HG02852 (cell line): ENCODE results near the gene ATG7.

Source experiments
- ATAC-seq: cut with Tn5 transposase; IDR thresholded peaks from one replicate; pipeline ENCODE4 v1.9.1; 2021; ENCODE audit warnings: mild to moderate bottlenecking, moderate library complexity; ENCODE audit not compliant: unreplicated experiment

Gene ATG7

GRCh38 chr3:11545186-11545851 is 273.1 kb downstream of the ATG7 start:
- ATAC-seq, result no peak

DNA sequence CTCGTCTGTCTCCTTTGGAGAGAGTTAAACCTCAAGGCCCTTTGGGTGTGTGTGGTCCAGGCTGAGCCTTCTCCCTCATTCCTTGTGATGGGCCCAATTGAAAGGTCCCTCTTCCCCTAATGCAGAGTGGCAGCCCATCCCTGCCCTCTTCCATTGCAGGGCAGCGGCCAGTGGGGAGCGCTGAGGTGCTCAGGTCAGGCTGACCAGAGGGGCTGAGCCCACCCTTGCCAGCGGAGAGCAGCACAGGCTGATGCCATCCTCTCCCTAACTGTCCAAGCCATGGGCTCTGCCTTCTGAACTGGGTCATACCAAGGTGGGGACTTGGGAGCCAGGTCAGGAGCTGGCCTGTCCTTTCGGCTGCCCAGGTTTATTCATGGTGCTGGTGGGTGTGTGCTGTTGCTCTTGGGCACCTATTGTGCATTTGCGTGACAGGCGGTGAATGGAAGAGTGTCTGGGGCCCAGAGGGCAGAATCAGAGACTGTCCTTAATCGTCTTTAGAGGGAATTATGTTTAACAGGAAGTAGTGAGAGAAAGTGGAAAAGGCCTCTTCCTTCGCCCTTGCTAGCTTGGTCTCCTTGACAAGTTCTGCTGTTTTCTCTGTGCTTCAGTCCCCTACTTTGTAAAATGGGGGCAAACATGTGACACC is 274.6 kb downstream of the ATG7 start:
- ATAC-seq, result no peak

DNA sequence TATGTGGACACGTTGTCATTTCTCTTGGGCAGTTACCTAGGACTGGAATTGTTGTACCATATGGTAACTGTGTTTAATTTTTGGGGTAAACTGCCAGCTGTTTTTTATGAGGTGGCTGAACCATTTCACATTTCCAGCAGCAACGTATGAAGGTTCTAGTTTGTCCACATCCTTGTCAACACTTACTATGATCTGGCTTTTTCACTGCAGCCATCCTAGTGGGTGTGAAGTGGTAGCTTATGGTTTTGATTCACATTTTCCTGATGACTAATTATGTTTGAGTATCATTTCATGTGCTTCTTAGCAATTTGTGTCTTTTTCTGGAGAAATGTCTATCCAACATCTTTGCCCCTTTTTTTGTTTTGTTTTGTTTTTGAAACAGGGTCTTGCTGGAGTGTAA is 275.3 kb downstream of the ATG7 start:
- no peak for ATAC-seq

DNA sequence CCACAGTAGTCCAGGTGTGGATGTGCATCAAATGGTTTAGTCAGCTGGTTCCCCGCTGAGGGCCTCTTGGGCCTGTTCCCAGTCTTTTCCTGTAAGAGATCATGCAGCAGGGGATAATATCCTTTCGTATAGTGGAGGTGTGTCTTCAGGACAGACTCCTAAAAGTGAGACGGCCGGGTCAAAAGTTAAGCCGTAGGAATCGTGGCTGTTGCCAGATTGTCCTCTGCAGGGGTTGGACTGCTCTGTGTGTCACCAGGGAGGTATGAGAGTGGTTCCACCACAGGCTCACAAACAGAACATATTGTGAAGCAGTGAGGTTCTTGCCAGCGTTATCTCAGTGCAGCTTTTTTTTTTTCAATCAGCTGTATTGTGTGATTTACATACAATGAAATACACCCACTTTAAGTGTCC is 276.5 kb downstream of the ATG7 start:
- ATAC-seq, result no peak

DNA sequence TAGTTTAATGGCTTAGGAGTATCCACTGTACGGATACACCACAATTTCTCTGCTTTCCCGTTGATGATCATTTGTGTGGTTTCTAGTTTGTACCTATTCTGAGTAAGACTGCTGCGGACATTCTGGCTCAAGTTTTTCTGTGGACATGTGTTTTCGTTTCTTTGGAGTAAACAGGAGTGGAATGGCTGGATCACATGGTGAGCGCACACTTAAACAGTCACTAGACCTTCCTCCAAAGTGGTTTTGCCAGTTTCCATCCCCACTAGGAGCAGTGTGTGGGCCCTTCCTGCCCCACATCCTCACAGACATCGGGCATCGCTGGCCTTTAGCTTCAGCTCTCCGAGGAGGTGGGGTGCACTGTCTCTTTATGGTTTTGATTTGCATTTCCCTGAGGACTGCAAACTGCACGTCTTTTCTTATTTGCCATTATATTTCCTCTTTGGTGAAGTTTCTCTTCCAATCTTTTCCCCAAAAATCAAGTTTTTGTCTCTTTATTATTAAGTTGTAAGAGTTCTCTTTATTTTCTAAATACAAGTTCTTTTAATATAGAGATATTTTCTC is 277.5 kb downstream of the ATG7 start:
- no peak for ATAC-seq

GRCh38 chr3:11551036-11551435 is 278.8 kb downstream of the ATG7 start:
- ATAC-seq, result no peak

DNA sequence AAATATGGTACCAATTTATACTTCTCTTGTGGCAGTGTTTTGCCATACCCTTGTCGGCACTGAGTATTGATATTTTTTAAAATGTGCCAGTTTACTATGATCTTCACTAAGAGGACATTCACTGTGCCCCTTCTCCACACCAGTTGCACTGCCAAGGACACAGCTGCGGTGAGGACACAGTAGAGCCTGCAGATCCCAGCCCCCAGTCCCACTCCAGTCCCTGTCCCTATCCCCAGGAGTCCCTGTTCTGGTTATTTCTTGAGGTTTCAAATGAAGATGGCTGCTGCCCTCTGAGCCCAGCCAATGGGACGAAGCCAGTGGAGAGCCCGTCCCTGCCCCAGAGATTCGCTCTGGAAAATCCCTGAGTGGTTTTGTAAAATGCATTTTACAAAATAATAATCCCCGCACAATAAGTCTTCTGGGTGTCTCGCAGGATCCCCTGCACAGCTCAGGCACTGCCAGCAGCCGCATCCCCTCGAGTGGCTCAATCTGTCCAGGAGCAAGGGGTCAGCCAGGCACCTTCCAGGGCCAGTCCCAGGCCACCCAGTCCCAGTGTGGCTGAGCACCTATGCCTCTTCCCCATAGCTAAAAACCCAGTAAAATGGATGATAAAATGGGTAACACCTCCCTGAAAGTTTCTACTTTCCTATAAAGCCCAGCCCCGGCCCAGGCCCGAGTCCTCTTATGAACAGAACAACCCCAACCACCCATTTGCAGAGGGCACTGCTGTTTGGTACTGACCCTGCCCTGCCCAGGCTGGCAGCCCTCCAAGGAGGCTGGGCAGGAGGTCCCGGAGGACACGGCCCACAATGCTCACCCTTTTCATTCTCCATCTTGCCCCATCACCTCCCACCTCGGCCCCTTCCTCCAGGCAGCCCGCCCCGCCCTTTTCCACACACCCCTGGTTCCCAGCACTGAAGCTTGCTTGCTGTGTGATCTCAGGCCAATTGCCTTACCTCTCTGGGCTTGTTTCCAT is 280.4 kb downstream of the ATG7 start:
- no peak for ATAC-seq

- ATAC-seq, result no peak
These were observed 281.4 kb downstream of the ATG7 start for GRCh38 chr3:11553436-11554235.

GRCh38 chr3:11554236-11554610 is 282.0 kb downstream of the ATG7 start:
- no peak for ATAC-seq

- no peak for ATAC-seq
These were observed 282.5 kb downstream of the ATG7 start for GRCh38 chr3:11554666-11555065.

DNA sequence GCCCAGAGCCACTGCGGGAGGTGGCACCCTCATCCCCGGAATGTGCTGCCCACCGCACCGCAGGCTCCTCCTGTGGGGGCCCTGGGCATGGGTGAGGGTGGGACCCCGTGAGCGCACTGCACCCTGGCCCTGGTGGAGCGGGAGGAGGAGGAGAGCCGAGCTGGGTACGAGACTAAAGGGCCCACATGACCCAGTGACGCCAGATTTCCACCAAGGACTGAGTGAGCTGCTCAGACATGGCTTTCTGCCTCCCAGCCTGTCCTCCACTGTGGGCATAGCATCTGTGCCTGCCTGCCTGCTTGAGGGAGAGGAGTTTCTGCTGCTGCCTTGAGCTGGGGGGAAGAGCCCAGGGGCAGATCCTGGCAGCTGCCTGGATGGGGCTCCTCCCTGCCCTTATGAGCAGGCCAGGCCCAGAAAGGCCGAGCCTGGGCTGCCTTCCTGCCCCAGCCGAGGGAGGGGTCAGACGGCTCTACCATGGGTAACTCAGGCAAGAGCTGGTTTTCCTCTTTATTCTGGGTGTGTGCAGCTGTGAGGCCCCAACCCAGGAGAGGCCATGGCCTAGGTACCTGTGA is 283.1 kb downstream of the ATG7 start:
- no peak for ATAC-seq

- no peak for ATAC-seq
These were observed 283.9 kb downstream of the ATG7 start for GRCh38 chr3:11555881-11556633.

GRCh38 chr3:11556851-11557644 is 284.9 kb downstream of the ATG7 start:
- no peak for ATAC-seq

GRCh38 chr3:11558002-11558401 is 285.8 kb downstream of the ATG7 start:
- no peak for ATAC-seq

DNA sequence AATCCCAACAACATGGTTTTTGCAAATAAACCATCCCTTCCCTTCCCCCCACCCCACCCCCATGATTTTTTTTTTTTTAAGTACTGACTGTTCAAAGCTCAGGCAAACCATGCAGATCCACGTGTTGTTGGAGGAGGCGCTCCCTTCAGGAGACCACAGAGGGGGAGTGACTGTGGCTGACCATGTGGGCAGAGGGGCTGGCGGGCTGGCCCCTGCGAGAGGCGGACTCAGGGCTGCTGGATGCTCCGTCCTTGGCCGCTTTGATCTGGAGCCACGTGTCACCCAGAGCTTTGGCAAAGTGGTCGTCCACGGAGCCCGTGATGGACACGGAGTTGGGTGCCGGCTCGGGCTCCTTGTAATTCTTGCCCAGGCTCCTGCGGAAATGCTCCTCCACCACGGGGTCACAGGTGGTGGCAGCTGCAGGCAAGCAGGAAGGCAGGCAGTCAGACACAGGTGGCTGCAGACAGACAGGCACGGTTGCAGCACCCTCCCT is 286.3 kb downstream of the ATG7 start:
- ATAC-seq, result no peak

DNA sequence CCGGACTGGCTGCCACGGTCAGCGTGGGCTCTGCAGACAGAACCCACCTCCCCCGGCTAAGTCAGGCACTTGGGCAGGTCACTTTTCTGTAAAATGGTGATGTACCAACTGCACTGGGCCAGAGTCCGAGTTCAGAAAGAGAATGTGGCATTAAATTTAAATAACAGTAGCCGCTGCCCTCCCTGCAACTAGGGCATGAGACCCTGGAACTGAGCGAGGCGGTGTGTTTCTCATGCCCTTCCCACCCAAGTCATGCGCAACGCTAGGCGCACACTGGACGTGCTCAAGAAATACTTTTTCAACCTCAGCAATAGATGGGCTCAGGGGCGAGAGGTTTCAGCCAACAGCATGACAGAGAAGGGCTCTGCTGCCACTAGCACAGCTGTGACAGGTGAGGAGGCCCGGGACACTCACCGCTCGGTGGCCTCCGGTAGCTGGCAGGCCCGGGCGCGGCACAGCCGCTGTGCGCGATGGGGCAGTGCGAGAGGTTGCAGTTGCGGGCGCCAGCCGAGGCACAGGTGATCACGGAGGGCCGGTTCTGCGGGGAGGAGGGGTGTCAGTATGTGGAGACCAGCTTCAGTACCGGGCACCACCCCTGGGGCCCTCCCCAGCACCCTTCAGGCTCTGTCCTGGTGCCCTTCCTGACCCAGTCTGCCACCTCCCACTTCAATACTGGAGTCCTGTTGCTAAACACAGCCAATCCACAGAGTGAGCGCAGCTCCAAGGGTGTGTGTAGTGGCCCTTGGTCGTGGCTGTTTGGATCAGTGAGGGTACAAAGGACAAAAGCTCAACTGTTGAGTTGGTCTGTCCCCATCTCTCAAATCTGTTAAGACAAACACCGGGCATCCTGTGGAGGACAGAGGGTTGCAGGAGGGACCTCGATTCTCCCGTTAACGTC is 287.0 kb downstream of the ATG7 start:
- no peak for ATAC-seq

GRCh38 chr3:11559816-11560633 is 287.8 kb downstream of the ATG7 start:
- no peak for ATAC-seq
